ENCODE measurements around the gene RELL1.

Gene RELL1

GRCh38 chr4:37590016-37590415, 96.2 kb downstream of the RELL1 start:
- DNase-seq: no peak
- H2AFZ ChIP-seq (ENCODE audit: low read depth, low read length): no peak overlapping the region
- H3K79me1 ChIP-seq (replicated peaks; ENCODE audit: low read length, poor library complexity, severe bottlenecking): no peaks in the 10 kb centered on the region
- H2BK120ac ChIP-seq (ENCODE audit: low read depth, low read length): no peak overlapping the region
- no peak overlapping the region for H2AK5ac ChIP-seq (ENCODE audit: low read length, severe bottlenecking)
- no peaks in the 10 kb centered on the region for H3K36me3 ChIP-seq (ENCODE audit: control insufficient read depth in 1 of 2, insufficient read depth in 2 of 2, low read depth in 1 of 2, low read length in 2 of 2)
- no peak overlapping the region for H3K27ac ChIP-seq (ENCODE audit: low read length, poor library complexity, severe bottlenecking)
- H2BK5ac ChIP-seq (ENCODE audit: low read depth, low read length, poor library complexity, severe bottlenecking): no peak overlapping the region
- H2BK12ac ChIP-seq (ENCODE audit: low read length in 2 of 2): no peak overlapping the region
- H4K91ac ChIP-seq (ENCODE audit: low read length): no peak overlapping the region
- no peaks in the 10 kb centered on the region for H3K27me3 ChIP-seq (ENCODE audit: control insufficient read depth in 1 of 2, insufficient read depth in 1 of 2, low read length in 2 of 2)
- H4K8ac ChIP-seq (ENCODE audit: low read length): no peak overlapping the region
- 88% methylated on average over 6 of the region's 6 CpGs for WGBS
- H3K9me3 ChIP-seq (ENCODE audit: control insufficient read depth, low read length): no peaks in the 10 kb centered on the region
- H3K4me1 ChIP-seq (ENCODE audit: control insufficient read depth, insufficient read depth, low read depth, low read length): peaks cover 4% of the 10 kb centered on the region
- H3K9ac ChIP-seq (ENCODE audit: low read length): no peak overlapping the region
- no peak overlapping the region for H3K4me3 ChIP-seq (ENCODE audit: insufficient read depth in 1 of 2, low read depth in 1 of 2, low read length in 2 of 2)
- H2BK15ac ChIP-seq (ENCODE audit: low read depth, poor library complexity, severe bottlenecking): no peak overlapping the region
- H3K23ac ChIP-seq (ENCODE audit: low read length in 2 of 2): no peak overlapping the region
- no peak overlapping the region for H3K4ac ChIP-seq (ENCODE audit: low read depth in 1 of 2, low read length in 2 of 2)
- H3K18ac ChIP-seq (ENCODE audit: low read depth in 1 of 2, low read length in 2 of 2): no peak overlapping the region
- H3K14ac ChIP-seq (ENCODE audit: low read length in 2 of 2): no peak overlapping the region
- H3K4me2 ChIP-seq (ENCODE audit: low read length, poor library complexity, severe bottlenecking): no peak overlapping the region

- H3K23ac ChIP-seq (ENCODE audit: low read length in 2 of 2): no peak overlapping the region
- H3K9me3 ChIP-seq (ENCODE audit: control insufficient read depth, low read length): no peaks in the 10 kb centered on the region
- no peaks in the 10 kb centered on the region for H3K79me1 ChIP-seq (replicated peaks; ENCODE audit: low read length, poor library complexity, severe bottlenecking)
- H3K4me1 ChIP-seq (ENCODE audit: control insufficient read depth, insufficient read depth, low read depth, low read length): peaks cover 4% of the 10 kb centered on the region
- DNase-seq: no peak
- H3K9ac ChIP-seq (ENCODE audit: low read length): no peak overlapping the region
- H3K36me3 ChIP-seq (ENCODE audit: control insufficient read depth in 1 of 2, insufficient read depth in 2 of 2, low read depth in 1 of 2, low read length in 2 of 2): no peaks in the 10 kb centered on the region
- H3K27ac ChIP-seq (ENCODE audit: low read length, poor library complexity, severe bottlenecking): no peak overlapping the region
- H3K14ac ChIP-seq (ENCODE audit: low read length in 2 of 2): no peak overlapping the region
- H4K91ac ChIP-seq (ENCODE audit: low read length): no peak overlapping the region
- no peak overlapping the region for H3K4me2 ChIP-seq (ENCODE audit: low read length, poor library complexity, severe bottlenecking)
- H2AK5ac ChIP-seq (ENCODE audit: low read length, severe bottlenecking): no peak overlapping the region
- H3K27me3 ChIP-seq (ENCODE audit: control insufficient read depth in 1 of 2, insufficient read depth in 1 of 2, low read length in 2 of 2): no peaks in the 10 kb centered on the region
- 92% methylated on average over 9 of the region's 9 CpGs for WGBS
- H3K18ac ChIP-seq (ENCODE audit: low read depth in 1 of 2, low read length in 2 of 2): no peak overlapping the region
- H2BK12ac ChIP-seq (ENCODE audit: low read length in 2 of 2): no peak overlapping the region
- no peak overlapping the region for H2BK15ac ChIP-seq (ENCODE audit: low read depth, poor library complexity, severe bottlenecking)
- H2AFZ ChIP-seq (ENCODE audit: low read depth, low read length): no peak overlapping the region
- no peak overlapping the region for H2BK5ac ChIP-seq (ENCODE audit: low read depth, low read length, poor library complexity, severe bottlenecking)
- no peak overlapping the region for H3K4ac ChIP-seq (ENCODE audit: low read depth in 1 of 2, low read length in 2 of 2)
- H4K8ac ChIP-seq (ENCODE audit: low read length): no peak overlapping the region
- no peak overlapping the region for H3K4me3 ChIP-seq (ENCODE audit: insufficient read depth in 1 of 2, low read depth in 1 of 2, low read length in 2 of 2)
- H2BK120ac ChIP-seq (ENCODE audit: low read depth, low read length): no peak overlapping the region
Measured at GRCh38 chr4:37588150-37588549, 98.0 kb downstream of the RELL1 start.

- H3K4me2 ChIP-seq (ENCODE audit: low read length, poor library complexity, severe bottlenecking): no peak overlapping the region
- H2AK5ac ChIP-seq (ENCODE audit: low read length, severe bottlenecking): no peak overlapping the region
- no peak for DNase-seq
- H3K14ac ChIP-seq (ENCODE audit: low read length in 2 of 2): no peak overlapping the region
- H3K27me3 ChIP-seq (ENCODE audit: control insufficient read depth in 1 of 2, insufficient read depth in 1 of 2, low read length in 2 of 2): no peaks in the 10 kb centered on the region
- H2BK15ac ChIP-seq (ENCODE audit: low read depth, poor library complexity, severe bottlenecking): no peak overlapping the region
- no peaks in the 10 kb centered on the region for H3K79me1 ChIP-seq (replicated peaks; ENCODE audit: low read length, poor library complexity, severe bottlenecking)
- H2BK120ac ChIP-seq (ENCODE audit: low read depth, low read length): no peak overlapping the region
- H3K4ac ChIP-seq (ENCODE audit: low read depth in 1 of 2, low read length in 2 of 2): no peak overlapping the region
- no peak overlapping the region for H4K91ac ChIP-seq (ENCODE audit: low read length)
- H3K18ac ChIP-seq (ENCODE audit: low read depth in 1 of 2, low read length in 2 of 2): no peak overlapping the region
- no peak overlapping the region for H3K9ac ChIP-seq (ENCODE audit: low read length)
- no peak overlapping the region for H2BK5ac ChIP-seq (ENCODE audit: low read depth, low read length, poor library complexity, severe bottlenecking)
- H2AFZ ChIP-seq (ENCODE audit: low read depth, low read length): no peak overlapping the region
- H3K9me3 ChIP-seq (ENCODE audit: control insufficient read depth, low read length): peaks cover 13% of the 10 kb centered on the region
- H4K8ac ChIP-seq (ENCODE audit: low read length): no peak overlapping the region
- H2BK12ac ChIP-seq (ENCODE audit: low read length in 2 of 2): no peak overlapping the region
- no peak overlapping the region for H3K23ac ChIP-seq (ENCODE audit: low read length in 2 of 2)
- no peak overlapping the region for H3K27ac ChIP-seq (ENCODE audit: low read length, poor library complexity, severe bottlenecking)
- H3K4me3 ChIP-seq (ENCODE audit: insufficient read depth in 1 of 2, low read depth in 1 of 2, low read length in 2 of 2): no peak overlapping the region
- WGBS: 69% methylated on average over 4 of the region's 6 CpGs
- no peaks in the 10 kb centered on the region for H3K36me3 ChIP-seq (ENCODE audit: control insufficient read depth in 1 of 2, insufficient read depth in 2 of 2, low read depth in 1 of 2, low read length in 2 of 2)
- peaks cover 4% of the 10 kb centered on the region for H3K4me1 ChIP-seq (ENCODE audit: control insufficient read depth, insufficient read depth, low read depth, low read length)
Measured at GRCh38 chr4:37586194-37586593, 100.0 kb downstream of the RELL1 start.

GRCh38 chr4:37584493-37585060, 101.6 kb downstream of the RELL1 start:
- no peak overlapping the region for H3K14ac ChIP-seq (ENCODE audit: low read length in 2 of 2)
- H4K8ac ChIP-seq (ENCODE audit: low read length): no peak overlapping the region
- no peak overlapping the region for H2BK120ac ChIP-seq (ENCODE audit: low read depth, low read length)
- H3K4me3 ChIP-seq (ENCODE audit: insufficient read depth in 1 of 2, low read depth in 1 of 2, low read length in 2 of 2): no peak overlapping the region
- no peak overlapping the region for H2AK5ac ChIP-seq (ENCODE audit: low read length, severe bottlenecking)
- no peak overlapping the region for H2BK15ac ChIP-seq (ENCODE audit: low read depth, poor library complexity, severe bottlenecking)
- H3K4me2 ChIP-seq (ENCODE audit: low read length, poor library complexity, severe bottlenecking): no peak overlapping the region
- DNase-seq: no peak
- no peak overlapping the region for H3K23ac ChIP-seq (ENCODE audit: low read length in 2 of 2)
- H4K91ac ChIP-seq (ENCODE audit: low read length): no peak overlapping the region
- H3K9ac ChIP-seq (ENCODE audit: low read length): no peak overlapping the region
- H2AFZ ChIP-seq (ENCODE audit: low read depth, low read length): no peak overlapping the region
- no peak overlapping the region for H3K4ac ChIP-seq (ENCODE audit: low read depth in 1 of 2, low read length in 2 of 2)
- no peaks in the 10 kb centered on the region for H3K79me1 ChIP-seq (replicated peaks; ENCODE audit: low read length, poor library complexity, severe bottlenecking)
- H3K18ac ChIP-seq (ENCODE audit: low read depth in 1 of 2, low read length in 2 of 2): no peak overlapping the region
- peaks cover 28% of the 10 kb centered on the region for H3K9me3 ChIP-seq (ENCODE audit: control insufficient read depth, low read length)
- WGBS: 92% methylated on average over 9 of the region's 9 CpGs
- no peaks in the 10 kb centered on the region for H3K27me3 ChIP-seq (ENCODE audit: control insufficient read depth in 1 of 2, insufficient read depth in 1 of 2, low read length in 2 of 2)
- peaks cover 4% of the 10 kb centered on the region for H3K4me1 ChIP-seq (ENCODE audit: control insufficient read depth, insufficient read depth, low read depth, low read length)
- no peaks in the 10 kb centered on the region for H3K36me3 ChIP-seq (ENCODE audit: control insufficient read depth in 1 of 2, insufficient read depth in 2 of 2, low read depth in 1 of 2, low read length in 2 of 2)
- H2BK12ac ChIP-seq (ENCODE audit: low read length in 2 of 2): no peak overlapping the region
- no peak overlapping the region for H2BK5ac ChIP-seq (ENCODE audit: low read depth, low read length, poor library complexity, severe bottlenecking)
- H3K27ac ChIP-seq (ENCODE audit: low read length, poor library complexity, severe bottlenecking): no peak overlapping the region
